Urinary bladder (tissue), 4 donors: Measurements from ENCODE around the gene MRM3. TPM values are rescaled to one million over a fixed set of nuclear protein-coding genes. Genes with fewer than 3 reads are reported as not detected.
"Not testable (repeated sequence)": the region's sequence is repeated elsewhere in the genome, so short reads cannot be mapped to it uniquely, and the experiment has no call there.

Experiments
- DNase-seq: peaks from one replicate; pipeline ENCODE4 v3.0.0-alpha.2; 2015; ENCODE audit errors: extremely low spot score
- H3K27ac ChIP-seq: one replicate; pipeline ENCODE4 v1.5.1; 2013; ENCODE audit warnings: low read depth, mild to moderate bottlenecking, moderate library complexity
- H3K36me3 ChIP-seq: one replicate; pipeline ENCODE4 v1.6.1; 2013; ENCODE audit warnings: mild to moderate bottlenecking, moderate library complexity; ENCODE audit not compliant: insufficient read depth
- H3K4me1 ChIP-seq: one replicate; pipeline ENCODE4 v1.6.1; 2013; ENCODE audit warnings: mild to moderate bottlenecking, moderate library complexity; ENCODE audit not compliant: insufficient read depth
- H3K4me3 ChIP-seq: one replicate; pipeline ENCODE4 v1.5.1; 2013; ENCODE audit warnings: low read depth, low read length
- WGBS: extraction: QIAGEN DNeasy Blood & Tissue Kit; methylation state at CpG from one replicate; pipeline ENCODE4 v1.1.7; 2013; 5-methylcytosine and 5-hydroxymethylcytosine counted together
- polyA plus RNA-seq: library from polyadenylated mRNA; stranded (reverse); fragments of 200-250 nt; gene quantifications from one replicate; pipeline ENCODE4 v1.2.3, GENCODE V29; 2013
- total RNA-seq: library from RNA; depleted of rRNA; stranded (reverse); fragments of >200 nt; gene quantifications from one replicate; pipeline ENCODE4 v1.2.3, GENCODE V29; 2014
- donor health status: healthy with polysubstance abuse.
- donor health status: healthy.

Gene MRM3
- total and polyA plus RNA-seq, 2 donors: 9.9 to 17.6 TPM

- H3K27ac ChIP-seq, H3K36me3 ChIP-seq, DNase-seq, H3K4me3 ChIP-seq, H3K4me1 ChIP-seq: not testable (repeated sequence)
- 76% methylated on average over 7 of the region's 7 CpGs for WGBS
Measured at GRCh38 chr17:749359-749758, 32.8 kb upstream of the MRM3 start.

DNA sequence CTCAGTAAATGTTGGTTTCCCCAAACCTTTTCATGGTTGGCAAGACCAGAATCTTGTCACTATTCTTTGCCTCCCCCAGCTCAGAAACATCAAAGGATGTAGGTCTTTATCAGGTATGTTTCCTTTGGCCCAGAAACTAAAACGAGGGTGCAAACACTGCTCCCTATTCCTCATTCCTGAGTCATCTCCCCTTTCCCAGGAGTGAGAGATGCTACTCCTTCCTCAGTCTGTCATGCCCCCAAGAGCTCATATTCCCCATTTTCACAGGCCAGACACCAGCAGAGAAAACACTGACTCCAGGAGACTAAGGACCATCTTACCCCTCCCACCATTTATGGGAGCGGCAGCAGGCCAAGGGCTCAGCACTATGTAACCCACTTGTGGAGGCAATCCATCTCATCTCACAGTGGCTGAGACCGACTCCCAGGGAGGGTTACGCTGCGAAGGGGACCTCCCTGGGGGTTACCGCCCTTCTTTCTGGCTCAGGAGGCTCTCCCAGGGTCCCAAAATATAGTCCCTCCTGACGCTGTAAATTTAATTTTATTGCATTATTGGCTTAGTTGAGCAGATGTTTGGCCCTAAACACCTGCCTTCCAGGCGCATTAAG lies 31.6 kb upstream of the MRM3 start:
- WGBS: 67% methylated on average over 8 of the region's 8 CpGs
- Histone ChIP-seq H3K36me3 (peaks cover 2% of the 10 kb centered on the region), H3K27ac (no peak overlapping the region), H3K4me1 (peaks cover 1% of the 10 kb centered on the region), H3K4me3 (no peak overlapping the region)
- no peak for DNase-seq

GRCh38 chr17:751269-752001 lies 30.7 kb upstream of the MRM3 start:
- H3K36me3 ChIP-seq: peaks cover 2% of the 10 kb centered on the region
- no peak for DNase-seq
- H3K4me1 ChIP-seq: peaks cover 1% of the 10 kb centered on the region
- peak overlapping the region; percentile 75 for H3K4me3 ChIP-seq
- H3K27ac ChIP-seq: no peak overlapping the region
- 2% methylated on average over 49 of the region's 49 CpGs for WGBS

DNA sequence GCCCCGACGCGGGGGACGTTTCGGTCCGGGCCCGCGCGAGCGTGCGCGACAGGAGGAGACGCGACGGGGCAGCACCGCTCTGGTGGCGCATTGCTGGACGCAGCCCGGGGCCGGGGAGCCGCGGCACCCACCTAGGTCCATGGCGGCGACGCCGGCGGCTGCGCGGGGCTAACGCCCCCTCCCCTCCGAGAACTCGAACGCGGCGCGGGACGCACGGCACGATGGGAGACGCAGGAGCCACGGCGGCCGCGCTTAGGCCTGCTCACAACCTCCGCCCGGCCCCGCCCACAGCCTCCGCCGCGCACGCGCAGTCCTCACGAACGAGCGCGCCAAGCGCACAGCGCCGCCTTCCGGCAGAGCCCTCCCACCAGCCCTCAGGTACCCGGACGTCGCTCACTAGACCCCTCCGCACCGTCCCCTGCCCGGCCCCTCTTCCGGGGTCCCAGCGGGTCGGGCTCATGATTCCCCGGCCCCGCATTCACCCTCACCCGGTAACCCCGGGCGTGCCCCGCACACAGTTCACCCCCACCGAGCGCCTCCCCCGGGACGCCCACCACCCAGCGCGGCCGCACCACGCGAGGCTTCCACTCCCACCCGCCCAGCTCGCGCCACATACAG lies 30.0 kb upstream of the MRM3 start, which contains the start of gene GEMIN4:
GEMIN4 (minus strand) TSS at position 263 of the 618 bp plus-strand sequence; CDS start at position 141, 122 bp downstream.
- peak; percentile 61 for DNase-seq
- Histone ChIP-seq H3K27ac (peak within 1 kb of the TSS; percentile 80), H3K4me1 (peaks cover 1% of the 10 kb centered on the region), H3K36me3 (peaks cover 1% of the 10 kb centered on the region), H3K4me3 (peak within 1 kb of the TSS; percentile 75)
- WGBS: under 1% methylated on average over 86 of the region's 87 CpGs

DNA sequence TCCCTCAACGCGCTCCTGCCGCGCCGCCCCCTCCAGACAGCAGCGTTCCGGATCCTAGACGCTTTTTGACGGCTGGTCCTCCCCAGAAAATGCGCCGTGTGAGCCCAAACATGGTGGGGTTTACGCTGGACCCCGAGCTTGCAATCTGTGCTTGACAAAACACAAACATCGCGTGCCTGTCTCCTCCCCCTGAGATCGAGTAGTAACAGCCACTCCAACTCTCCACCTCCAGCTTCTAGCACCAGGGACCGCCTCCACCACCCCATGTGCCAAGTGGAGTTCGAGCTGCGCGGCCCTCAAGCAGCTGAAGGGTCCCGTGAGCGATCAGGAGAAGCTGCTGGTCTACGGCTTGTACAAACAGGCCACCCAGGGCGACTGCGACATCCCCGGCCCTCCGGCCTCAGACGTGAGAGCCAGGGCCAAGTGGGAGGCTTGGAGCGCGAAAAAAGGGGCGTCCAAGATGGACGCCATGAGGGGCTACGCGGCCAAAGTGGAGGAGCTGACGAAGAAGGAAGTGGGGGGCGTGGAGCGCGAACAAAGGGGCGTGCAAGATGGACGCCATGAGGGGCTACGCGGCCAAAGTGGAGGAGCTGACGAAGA lies 29.4 kb upstream of the MRM3 start:
- Histone ChIP-seq H3K4me3 (peak overlapping the region; percentile 75), H3K4me1 (peaks cover 1% of the 10 kb centered on the region), H3K27ac (peak overlapping the region; percentile 80), H3K36me3 (no peaks in the 10 kb centered on the region)
- DNase-seq: no peak
- WGBS: 22% methylated on average over 43 of the region's 43 CpGs

DNA sequence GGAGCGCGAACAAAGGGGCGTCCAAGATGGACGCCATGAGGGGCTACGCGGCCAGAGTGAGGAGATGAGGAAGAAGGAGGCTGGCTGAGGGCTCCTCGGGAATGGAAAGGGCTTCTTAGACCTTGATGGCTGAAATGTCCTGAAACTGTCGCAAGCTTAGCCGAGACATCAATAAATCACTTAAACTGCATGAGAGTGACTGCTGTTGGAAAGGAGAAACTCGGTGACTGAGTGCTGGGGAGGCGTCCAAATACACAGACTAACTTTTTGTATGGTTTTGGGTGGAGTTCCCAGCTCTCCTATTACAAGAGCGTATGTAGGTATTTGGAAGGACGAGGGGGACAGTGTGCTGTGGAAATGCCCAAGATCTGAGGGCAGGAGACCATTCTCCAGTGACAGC lies 28.7 kb upstream of the MRM3 start:
- Histone ChIP-seq H3K4me1 (peaks cover 1% of the 10 kb centered on the region), H3K36me3 (peaks cover 2% of the 10 kb centered on the region), H3K4me3 (no peak overlapping the region), H3K27ac (no peak overlapping the region)
- no peak for DNase-seq
- 76% methylated on average over 13 of the region's 13 CpGs for WGBS

DNA sequence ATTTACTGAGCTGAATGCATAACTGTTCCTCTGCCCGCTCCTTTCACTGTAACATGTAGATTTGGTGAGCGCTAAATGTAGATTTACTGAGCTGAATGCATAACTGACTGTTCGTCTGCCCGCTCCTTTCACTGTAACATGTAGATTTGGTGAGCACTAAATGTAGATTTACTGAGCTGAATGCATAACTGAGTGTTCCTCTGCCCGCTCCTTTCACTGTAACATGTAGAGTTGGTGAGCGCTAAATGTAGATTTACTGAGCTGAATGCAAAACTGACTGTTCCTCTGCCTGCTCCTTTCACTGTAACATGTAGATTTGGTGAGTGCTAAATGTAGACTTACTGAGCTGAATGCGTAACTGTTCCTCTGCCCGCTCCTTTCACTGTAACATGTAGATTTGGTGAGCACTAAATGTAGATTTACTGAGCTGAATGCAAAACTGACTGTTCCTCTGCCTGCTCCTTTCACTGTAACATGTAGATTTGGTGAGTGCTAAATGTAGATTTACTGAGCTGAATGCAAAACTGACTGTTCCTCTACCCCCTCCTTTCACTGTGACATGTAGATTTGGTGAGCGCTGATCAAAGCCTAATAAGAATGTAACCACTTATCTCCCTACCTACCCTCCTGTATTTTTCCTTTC lies 26.7 kb upstream of the MRM3 start:
- not testable (repeated sequence) for H3K27ac ChIP-seq
- 96% methylated on average over 9 of the region's 9 CpGs for WGBS

GRCh38 chr17:756010-756567 lies 26.1 kb upstream of the MRM3 start:
- H3K36me3 ChIP-seq: not testable (repeated sequence)

More for the DNA sequence above, 26.7 kb upstream of the MRM3 start:
- not testable (repeated sequence) for H3K4me1 ChIP-seq, H3K4me3 ChIP-seq, DNase-seq, H3K36me3 ChIP-seq

GRCh38 chr17:759964-760363 lies 22.2 kb upstream of the MRM3 start:
- 70% methylated on average over 5 of the region's 5 CpGs for WGBS
- Histone ChIP-seq H3K36me3 (peaks cover 2% of the 10 kb centered on the region), H3K27ac (no peak overlapping the region), H3K4me1 (no peaks in the 10 kb centered on the region), H3K4me3 (no peak overlapping the region)
- DNase-seq: no peak

More at GRCh38 chr17:756010-756567, 26.1 kb upstream of the MRM3 start:
- 40% methylated on average over 15 of the region's 15 CpGs for WGBS
- not testable (repeated sequence) for H3K4me1 ChIP-seq, H3K27ac ChIP-seq, H3K4me3 ChIP-seq, DNase-seq

GRCh38 chr17:760371-760770 lies 21.8 kb upstream of the MRM3 start:
- no peak for DNase-seq
- H3K4me1 ChIP-seq: no peaks in the 10 kb centered on the region
- WGBS: 82% methylated on average over 9 of the region's 9 CpGs
- H3K27ac ChIP-seq: no peak overlapping the region
- H3K36me3 ChIP-seq: peaks cover 2% of the 10 kb centered on the region
- no peak overlapping the region for H3K4me3 ChIP-seq

DNA sequence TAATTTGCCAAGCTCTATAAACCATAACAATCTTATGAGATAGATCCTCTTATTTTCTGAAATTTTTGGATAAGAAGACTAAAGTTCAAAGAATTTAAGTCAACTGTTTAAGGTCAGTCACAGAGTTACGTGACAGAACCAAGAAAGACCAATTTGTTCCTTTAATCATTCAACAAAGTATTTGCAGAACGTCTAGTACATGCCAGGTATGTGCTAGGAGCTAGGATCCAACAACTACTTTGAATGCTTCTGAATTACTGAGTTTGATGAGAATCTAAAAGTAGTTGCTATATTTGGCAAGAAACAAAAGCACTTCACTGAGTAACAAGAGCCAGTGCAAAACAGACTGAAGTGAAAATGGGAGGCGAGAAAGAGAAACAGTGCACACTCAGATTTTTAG lies 15.1 kb upstream of the MRM3 start:
- Histone ChIP-seq H3K36me3 (peaks cover 2% of the 10 kb centered on the region), H3K27ac (no peak overlapping the region), H3K4me1 (no peaks in the 10 kb centered on the region), H3K4me3 (no peak overlapping the region)
- WGBS: 74% methylated on average over 3 of the region's 3 CpGs
- DNase-seq: no peak

- H3K4me1 ChIP-seq: no peaks in the 10 kb centered on the region
- peaks cover 6% of the 10 kb centered on the region for H3K36me3 ChIP-seq
- no peak overlapping the region for H3K4me3 ChIP-seq
- no peak overlapping the region for H3K27ac ChIP-seq
- DNase-seq: no peak
- 89% methylated on average over 5 of the region's 5 CpGs for WGBS
Measured at GRCh38 chr17:773016-773415, 9.1 kb upstream of the MRM3 start.
